Thyroid gland (tissue), 4 donors: ENCODE data around the gene KRT6B. TPM values are rescaled to one million over a fixed set of nuclear protein-coding genes. Genes with fewer than 3 reads are reported as not detected.
"Not testable (repeated sequence)": the region's sequence is repeated elsewhere in the genome, so short reads cannot be mapped to it uniquely, and the experiment has no call there.

Source experiments
- DNase-seq, 2 donors: peaks; one replicate each; pipeline ENCODE4 v3.0.0-alpha.2; 2019
- H3K27ac ChIP-seq, 3 donors: fragments of 200-600 bp; sonication (generic); 1 replicate in 2 of 3; 2 replicates in 1 of 3; pipeline ENCODE4 v1.5.1; 2016 to 2019; ENCODE audit warnings: mild to moderate bottlenecking in 1 of 3, moderate library complexity in 1 of 3
- H3K27me3 ChIP-seq: fragments of 200-600 bp; sonication (generic); one replicate; pipeline ENCODE4 v1.5.1; 2019
- H3K36me3 ChIP-seq, 2 donors: fragments of 200-600 bp; sonication (generic); one replicate each; pipeline ENCODE4 v1.5.1; 2016 to 2019
- H3K4me1 ChIP-seq, 2 donors: fragments of 200-600 bp; sonication (generic); one replicate each; pipeline ENCODE4 v1.5.1; 2017 to 2019
- H3K4me3 ChIP-seq, 3 donors: fragments of 200-600 bp; sonication (generic); replicated peaks in 1 of 3; 1 replicate in 2 of 3; 2 replicates in 1 of 3; pipeline ENCODE4 v1.5.1; 2016; ENCODE audit warnings: mild to moderate bottlenecking in 1 of 3
- H3K9me3 ChIP-seq: fragments of 200-600 bp; sonication (generic); one replicate; pipeline ENCODE4 v1.5.1; 2017
- POLR2A ChIP-seq, 2 donors: fragments of 450-650 bp; IDR thresholded peaks; one replicate each; pipeline ENCODE4 v1.6.1; 2017; ENCODE audit warnings: antibody characterized with exemption in 2 of 2, mild to moderate bottlenecking in 2 of 2, moderate library complexity in 1 of 2
- WGBS, 2 donors: methylation state at CpG; one replicate each; pipeline ENCODE4 v1.1.5; 2017; 5-methylcytosine and 5-hydroxymethylcytosine counted together
- intact Hi-C: fragments of 100-400 bp; cut with DNase I; formaldehyde crosslinking; loops from one replicate; pipeline ENCODE4 v1.15.1; 2023
- total RNA-seq, 4 donors: library from RNA; depleted of rRNA; stranded (reverse); fragments of >200 nt; gene quantifications; one replicate each; pipeline ENCODE4 v1.2.3, GENCODE V29; 2016
- TF ChIP-seq, protein P1 (sequence below), 6 experiments: fragments of 200-600 bp in 3 of 6; fragments of 450-650 bp in 3 of 6; sonication (generic) in 3 of 6; IDR thresholded peaks; one replicate each; pipeline ENCODE4 v1.5.1; 2016 to 2019; ENCODE audit warnings: antibody characterized with exemption in 6 of 6, mild to moderate bottlenecking in 2 of 6, inconsistent platforms in 1 of 6, moderate library complexity in 1 of 6

The KRT6B gene
- total RNA-seq, 4 donors from 2014 or later, result not detected

DNA sequence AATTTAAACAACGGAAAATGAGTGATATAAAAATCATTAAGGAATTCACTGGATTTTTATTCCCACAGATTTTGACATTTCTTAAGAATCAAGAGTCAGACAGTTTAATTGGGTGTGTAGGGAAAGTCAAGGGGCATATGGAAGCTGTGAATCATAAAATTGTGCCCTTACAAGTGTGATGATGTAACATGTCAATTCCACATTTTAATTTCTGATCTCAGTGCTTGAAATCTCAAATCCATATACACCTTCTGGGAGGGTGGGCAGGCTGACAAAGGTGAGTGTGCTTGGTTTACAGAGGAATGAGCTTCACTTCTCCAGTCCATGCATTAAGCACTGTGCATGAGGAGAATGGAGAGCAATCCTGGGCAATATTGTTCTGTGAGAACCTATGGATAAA lies 42.2 kb upstream of the KRT6B start:
- Histone ChIP-seq H3K4me1 (peaks cover 0 to 24% of the 10 kb centered on the region in 2 donors), H3K36me3 (no peaks in the 10 kb centered on the region), H3K9me3 (no peaks in the 10 kb centered on the region), H3K27ac (no peak overlapping the region), H3K27me3 (no peaks in the 10 kb centered on the region), H3K4me3 (no peak overlapping the region)
- TF ChIP-seq, protein P1, sequence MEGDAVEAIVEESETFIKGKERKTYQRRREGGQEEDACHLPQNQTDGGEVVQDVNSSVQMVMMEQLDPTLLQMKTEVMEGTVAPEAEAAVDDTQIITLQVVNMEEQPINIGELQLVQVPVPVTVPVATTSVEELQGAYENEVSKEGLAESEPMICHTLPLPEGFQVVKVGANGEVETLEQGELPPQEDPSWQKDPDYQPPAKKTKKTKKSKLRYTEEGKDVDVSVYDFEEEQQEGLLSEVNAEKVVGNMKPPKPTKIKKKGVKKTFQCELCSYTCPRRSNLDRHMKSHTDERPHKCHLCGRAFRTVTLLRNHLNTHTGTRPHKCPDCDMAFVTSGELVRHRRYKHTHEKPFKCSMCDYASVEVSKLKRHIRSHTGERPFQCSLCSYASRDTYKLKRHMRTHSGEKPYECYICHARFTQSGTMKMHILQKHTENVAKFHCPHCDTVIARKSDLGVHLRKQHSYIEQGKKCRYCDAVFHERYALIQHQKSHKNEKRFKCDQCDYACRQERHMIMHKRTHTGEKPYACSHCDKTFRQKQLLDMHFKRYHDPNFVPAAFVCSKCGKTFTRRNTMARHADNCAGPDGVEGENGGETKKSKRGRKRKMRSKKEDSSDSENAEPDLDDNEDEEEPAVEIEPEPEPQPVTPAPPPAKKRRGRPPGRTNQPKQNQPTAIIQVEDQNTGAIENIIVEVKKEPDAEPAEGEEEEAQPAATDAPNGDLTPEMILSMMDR (IDR thresholded peaks at IDR 0.05), result no peak
- no peak for TF ChIP-seq POLR2A (IDR thresholded peaks at IDR 0.05)
- intact Hi-C loops, result no loop called here
- WGBS, 2 donors, result 93 to 95% methylated on average over 1 of the region's 1 CpG
- no peak for DNase-seq

DNA sequence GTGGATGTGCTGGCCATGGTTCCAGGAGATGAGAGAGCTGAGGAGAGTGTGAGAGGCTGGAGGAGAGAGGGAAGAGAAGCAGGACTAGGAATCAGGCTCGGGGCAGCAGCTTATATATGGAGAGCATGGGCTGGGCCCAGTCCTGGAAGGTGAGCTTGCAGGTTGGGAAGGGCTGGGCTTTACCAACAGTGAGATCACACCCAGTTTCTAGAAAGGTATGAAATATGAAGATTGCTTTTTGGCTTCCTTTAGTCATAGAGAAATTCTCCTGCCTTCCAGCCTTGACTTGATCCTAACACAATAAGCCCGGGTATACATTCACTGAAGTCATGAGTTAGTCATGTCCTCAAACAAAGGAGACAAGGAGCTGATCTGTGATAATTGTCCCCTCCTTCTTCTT lies 41.2 kb upstream of the KRT6B start, which contains the start of gene KRT6A:
Gene KRT6A (minus strand): TSS at position 86 of the 400 bp plus-strand sequence. CDS start 69 bp downstream, at position 17.
- Histone ChIP-seq H3K36me3 (no peaks in the 10 kb centered on the region), H3K27me3 (no peaks in the 10 kb centered on the region), H3K4me3 (no peak within 1 kb of the TSS), H3K9me3 (no peaks in the 10 kb centered on the region), H3K4me1 (peaks cover 0 to 24% of the 10 kb centered on the region in 2 donors), H3K27ac (no peak within 1 kb of the TSS)
- no peak for DNase-seq
- no peak for TF ChIP-seq POLR2A (IDR thresholded peaks at IDR 0.05)
- TF ChIP-seq, protein P1 (IDR thresholded peaks at IDR 0.05), result no peak
- 93 to 95% methylated on average over 2 of the region's 2 CpGs for WGBS, 2 donors
- intact Hi-C loops, result no loop called here

DNA sequence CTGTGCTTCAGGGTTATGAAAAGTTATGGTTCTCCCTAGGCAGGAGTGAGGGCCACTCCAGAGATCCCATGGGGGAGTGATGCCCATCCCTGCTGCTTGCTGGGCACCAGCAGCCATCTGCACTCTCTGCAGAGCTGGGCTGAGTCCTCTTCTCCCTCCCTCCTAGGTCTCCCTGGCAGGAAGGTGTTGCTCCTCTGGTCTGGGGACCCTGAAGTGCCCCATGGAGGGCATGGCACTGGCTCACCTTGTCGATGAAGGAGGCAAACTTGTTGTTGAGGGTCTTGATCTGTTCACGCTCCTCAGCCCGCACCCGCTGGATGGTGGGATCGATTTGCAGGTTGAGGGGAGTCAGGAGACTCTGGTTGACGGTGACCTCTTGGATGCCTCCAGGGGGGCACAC lies 40.5 kb upstream of the KRT6B start:
- DNase-seq, H3K9me3 ChIP-seq, H3K4me3 ChIP-seq, H3K27me3 ChIP-seq, intact Hi-C loops, H3K36me3 ChIP-seq, H3K27ac ChIP-seq: not testable (repeated sequence)
- 85% methylated on average over 3 of the region's 6 CpGs; no CpG with 5 or more reads in 1 of the 2 donors for WGBS, 2 donors
- peaks cover 0 to 24% of the 10 kb centered on the region in 2 donors for H3K4me1 ChIP-seq

DNA sequence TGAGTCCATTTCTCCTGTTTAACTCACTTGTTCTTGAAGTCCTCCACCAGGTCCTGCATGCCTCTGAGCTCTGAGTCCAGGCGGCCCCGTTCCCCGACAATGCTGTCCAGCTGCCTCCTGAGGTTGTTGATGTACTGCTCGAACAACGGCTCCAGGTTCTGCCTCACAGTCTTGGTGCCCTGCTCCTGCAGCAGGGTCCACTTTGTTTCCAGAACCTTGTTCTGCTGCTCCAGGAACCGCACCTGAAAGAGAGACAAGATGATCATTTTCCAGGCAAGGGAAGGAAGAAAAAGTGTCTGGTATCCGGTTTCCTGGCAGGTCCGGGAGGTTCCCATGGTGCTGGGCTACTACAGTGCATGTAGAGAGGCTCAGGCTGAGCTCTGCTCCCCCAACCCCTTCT lies 39.5 kb upstream of the KRT6B start:
- DNase-seq, H3K27me3 ChIP-seq, H3K36me3 ChIP-seq, H3K27ac ChIP-seq, H3K9me3 ChIP-seq, H3K4me3 ChIP-seq, intact Hi-C loops: not testable (repeated sequence)
- 82 to 92% methylated on average over 7 to 8 of the region's 8 CpGs for WGBS, 2 donors
- peaks cover 0 to 24% of the 10 kb centered on the region in 2 donors for H3K4me1 ChIP-seq

DNA sequence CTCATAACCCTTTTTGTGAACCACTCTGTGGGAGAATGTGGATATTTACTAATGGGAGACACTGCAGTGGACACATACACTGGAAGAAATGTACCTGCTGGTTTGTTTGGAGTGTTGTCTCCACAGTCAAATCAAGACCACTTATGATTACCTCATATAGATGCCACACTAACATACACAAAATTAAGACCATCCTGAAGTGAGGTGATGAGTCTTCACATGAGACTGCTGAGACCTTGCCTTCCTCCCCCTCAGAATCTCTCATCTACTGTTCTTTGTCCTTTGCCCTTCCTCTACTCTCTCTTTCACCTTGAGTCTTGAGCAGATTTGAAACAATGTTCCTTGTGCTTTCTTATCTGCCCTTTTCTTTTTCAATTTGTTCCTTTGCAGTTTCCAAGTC lies 36.8 kb upstream of the KRT6B start:
- no peak overlapping the region for H3K27ac ChIP-seq
- intact Hi-C loops, result no loop called here
- DNase-seq, result no peak
- no peaks in the 10 kb centered on the region for H3K9me3 ChIP-seq
- H3K4me1 ChIP-seq, result peaks cover 0 to 2% of the 10 kb centered on the region in 2 donors
- TF ChIP-seq POLR2A (IDR thresholded peaks at IDR 0.05), result no peak
- TF ChIP-seq, protein P1 (IDR thresholded peaks at IDR 0.05), result no peak
- H3K4me3 ChIP-seq, result no peak overlapping the region
- no peaks in the 10 kb centered on the region for H3K27me3 ChIP-seq
- no peaks in the 10 kb centered on the region for H3K36me3 ChIP-seq

DNA sequence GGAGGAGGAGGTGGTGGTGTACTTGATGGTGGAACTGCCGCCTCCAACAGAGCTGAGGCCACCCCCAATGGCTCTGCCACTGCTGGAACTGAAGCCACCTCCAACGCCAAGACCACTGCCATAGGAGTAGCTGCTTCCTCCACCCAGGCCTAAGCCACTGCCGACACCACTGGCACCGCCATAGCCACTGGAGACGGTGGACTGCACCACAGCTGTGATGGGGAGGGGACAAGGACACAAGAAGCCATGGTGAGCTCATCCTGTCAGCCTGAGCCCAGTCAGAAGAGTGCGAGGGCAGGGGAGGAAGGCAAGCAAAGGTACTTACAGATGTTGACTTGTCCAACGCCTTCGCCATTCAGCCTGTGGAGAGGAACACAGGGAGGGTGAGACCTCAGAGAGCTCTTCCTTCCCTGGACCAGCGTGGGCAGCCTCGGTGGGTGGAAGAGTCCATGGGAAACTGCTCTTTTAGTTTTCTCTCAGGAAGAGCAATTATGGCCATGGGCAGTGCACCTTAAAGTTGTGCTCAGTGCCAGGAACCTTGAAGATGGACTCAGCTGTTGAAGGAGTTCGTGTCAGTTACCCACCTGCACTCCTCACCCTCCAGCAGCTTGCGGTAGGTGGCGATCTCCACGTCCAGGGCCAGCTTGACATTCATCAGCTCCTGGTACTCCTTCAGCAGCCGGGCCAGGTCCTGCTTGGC lies 35.9 kb upstream of the KRT6B start:
- H3K4me1 ChIP-seq, H3K4me3 ChIP-seq, intact Hi-C loops, DNase-seq, H3K9me3 ChIP-seq, H3K27me3 ChIP-seq, H3K36me3 ChIP-seq, H3K27ac ChIP-seq: not testable (repeated sequence)
- WGBS, 2 donors, result 90 to 93% methylated on average over 8 to 9 of the region's 15 CpGs
